Measurements from ENCODE around the gene PLCB1. TPM values are rescaled to one million over a fixed set of nuclear protein-coding genes. Genes with fewer than 3 reads are reported as not detected.

PLCB1 gene
- total and polyA plus RNA-seq, 2 of the 4 experiments (the other 2 are of a cell fraction): 5.6 to 16.1 TPM

DNA sequence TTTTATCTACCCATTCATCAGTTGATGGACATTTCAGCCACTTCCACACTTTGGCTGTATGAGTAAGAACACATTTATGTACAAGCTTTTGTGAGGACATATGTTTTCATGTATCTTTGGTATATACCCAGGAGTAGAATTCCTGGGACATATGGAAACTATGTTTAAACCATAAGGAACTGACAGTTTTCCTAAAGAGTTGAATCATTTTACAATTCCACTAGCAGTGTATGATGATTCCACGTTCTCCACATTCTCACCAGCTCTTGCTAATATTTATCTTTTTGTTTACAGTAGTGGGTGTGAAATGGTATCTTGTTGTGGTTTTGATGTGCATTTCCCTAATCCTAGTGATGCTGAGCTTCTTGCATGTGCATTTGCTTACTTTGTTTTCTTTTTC is 338.1 kb downstream of the PLCB1 start:
- H3K56ac ChIP-seq (ENCODE audit: extremely low read depth, insufficient read depth, low read length): no peak overlapping the region
- DNase-seq: no peak
- no peak for ATAC-seq (ENCODE audit: low read depth)
- no TSS peak for BruUV-seq (replicated peaks)
- TF ChIP-seq SMC3 (IDR thresholded peaks at IDR 0.05; ENCODE audit: low read depth, low read length) (no peak), CEBPB (IDR thresholded peaks at IDR 0.05; ENCODE audit: low read depth, low read length) (no peak), RCOR1 (IDR thresholded peaks at IDR 0.05; ENCODE audit: insufficient replicate concordance, low read length) (no peak), MAZ (IDR thresholded peaks at IDR 0.05; ENCODE audit: borderline replicate concordance, low read depth, low read length) (no peak), MXI1 (IDR thresholded peaks at IDR 0.05; ENCODE audit: borderline replicate concordance, low read depth, low read length) (no peak), MAFK (IDR thresholded peaks at IDR 0.05; ENCODE audit: low read depth, low read length) (no peak), FOS (IDR thresholded peaks at IDR 0.05; ENCODE audit: low read depth, low read length) (no peak), BHLHE40 (IDR thresholded peaks at IDR 0.05; ENCODE audit: low read depth, low read length) (no peak), CHD1 (IDR thresholded peaks at IDR 0.05; ENCODE audit: low read depth, low read length) (no peak), POLR2A (IDR thresholded peaks at IDR 0.05; ENCODE audit: low read depth, low read length) (no peak), NFE2L2 (IDR thresholded peaks at IDR 0.05; ENCODE audit: low read depth, low read length) (no peak)
- TF ChIP-seq, protein P1, sequence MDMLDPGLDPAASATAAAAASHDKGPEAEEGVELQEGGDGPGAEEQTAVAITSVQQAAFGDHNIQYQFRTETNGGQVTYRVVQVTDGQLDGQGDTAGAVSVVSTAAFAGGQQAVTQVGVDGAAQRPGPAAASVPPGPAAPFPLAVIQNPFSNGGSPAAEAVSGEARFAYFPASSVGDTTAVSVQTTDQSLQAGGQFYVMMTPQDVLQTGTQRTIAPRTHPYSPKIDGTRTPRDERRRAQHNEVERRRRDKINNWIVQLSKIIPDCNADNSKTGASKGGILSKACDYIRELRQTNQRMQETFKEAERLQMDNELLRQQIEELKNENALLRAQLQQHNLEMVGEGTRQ (IDR thresholded peaks at IDR 0.05; ENCODE audit: low read depth, low read length): no peak
- no peak overlapping the region for H3K14ac ChIP-seq (replicated peaks; ENCODE audit: low read depth, low read length)
- H2AK9ac ChIP-seq (replicated peaks; ENCODE audit: low read depth, low read length, poor library complexity): no peak overlapping the region
- H4K91ac ChIP-seq (ENCODE audit: insufficient read depth, low read depth, low read length): no peak overlapping the region
- no peak overlapping the region for H3K4me2 ChIP-seq (ENCODE audit: low read depth, low read length)
- dilution Hi-C loops (cut with HindIII; ENCODE audit: low sequenced_read_pairs, unreplicated experiment) (no loop called here), in situ Hi-C loops (cut with MboI; ENCODE audit: low sequenced_read_pairs) (no loop called here), intact Hi-C loops (cut with micrococcal nuclease) (no loop called here)
- ChIA-PET POLR2A (ENCODE audit: unreplicated experiment) (no interaction called here), CTCF (no interaction called here)
- H3K4me3 ChIP-seq (ENCODE audit: insufficient read depth, low read depth, low read length): no peak overlapping the region
- H3K9ac ChIP-seq (ENCODE audit: low read depth, low read length): no peak overlapping the region
- H2AK5ac ChIP-seq (ENCODE audit: low read depth, low read length): no peak overlapping the region
- H3K18ac ChIP-seq (ENCODE audit: low read depth, low read length): no peak overlapping the region
- no peaks in the 10 kb centered on the region for H3K27me3 ChIP-seq (ENCODE audit: control insufficient read depth, insufficient read depth, low read length)
- H4K20me1 ChIP-seq (ENCODE audit: insufficient read depth, low read length): no peaks in the 10 kb centered on the region
- H2AFZ ChIP-seq (replicated peaks; ENCODE audit: low read length, poor library complexity): no peak overlapping the region
- no peaks in the 10 kb centered on the region for H3K4me1 ChIP-seq (ENCODE audit: control insufficient read depth, insufficient read depth, low read length)
- no peak overlapping the region for H2BK5ac ChIP-seq (ENCODE audit: low read depth, low read length, poor library complexity, severe bottlenecking)
- H3K4ac ChIP-seq (ENCODE audit: low read depth, low read length): no peak overlapping the region
- WGBS, 2 experiments (ENCODE audit: extremely low coverage in 2 of 2, insufficient read length in 1 of 2): no CpG with 5 or more reads among the region's 1 CpG
- no peaks in the 10 kb centered on the region for H3K36me3 ChIP-seq (ENCODE audit: control insufficient read depth, insufficient read depth, low read length)
- no peak overlapping the region for H2BK20ac ChIP-seq (ENCODE audit: low read depth, low read length)
- H3K9me1 ChIP-seq (ENCODE audit: insufficient read depth, low read length): no peaks in the 10 kb centered on the region
- H2BK15ac ChIP-seq (ENCODE audit: low read depth, low read length): no peak overlapping the region
- H2BK120ac ChIP-seq (ENCODE audit: low read depth, low read length): no peak overlapping the region
- no peak overlapping the region for H3K27ac ChIP-seq (ENCODE audit: insufficient read depth, low read length)
- no peak overlapping the region for H3K23ac ChIP-seq (ENCODE audit: low read depth, low read length)
- H3K79me1 ChIP-seq (ENCODE audit: low read depth in 1 of 2, low read length in 2 of 2): peaks cover 0 to 7% of the 10 kb centered on the region in 2 experiments; a peak in 2 of 4 replicates
- no peaks in the 10 kb centered on the region for H3K9me3 ChIP-seq (ENCODE audit: control insufficient read depth, insufficient read depth, low read length)
- H4K5ac ChIP-seq (ENCODE audit: low read depth, low read length): no peak overlapping the region
- H4K8ac ChIP-seq (ENCODE audit: low read depth in 2 of 2, low read length in 2 of 2): no peak overlapping the region
